ENCODE results near the gene TBC1D8. TPM values are rescaled to one million over a fixed set of nuclear protein-coding genes. Genes with fewer than 3 reads are reported as not detected.
A peak's percentile ranks its signal among the peaks of the same experiment; 100 is the strongest.

Gene TBC1D8
- total RNA-seq, 2 donors from 2014 or later, result 86.1 to 149 TPM

- WGBS, result 88% methylated on average over 2 of the region's 2 CpGs
- no peaks in the 10 kb centered on the region for H3K9me3 ChIP-seq
- DNase-seq (ENCODE audit: low spot score), result no peak
- peak overlapping the region; percentile 57 to 68 for H3K27ac ChIP-seq
- H3K4me1 ChIP-seq (replicated peaks), result no peaks in the 10 kb centered on the region
- no peak for TF ChIP-seq POLR2AphosphoS5 (IDR thresholded peaks at IDR 0.05)
- no peak for TF ChIP-seq POLR2A (IDR thresholded peaks at IDR 0.05)
- no peak for TF ChIP-seq CTCF (IDR thresholded peaks at IDR 0.05)
- H3K4me3 ChIP-seq, result no peak overlapping the region
- H3K27me3 ChIP-seq (replicated peaks; ENCODE audit: insufficient read depth), result no peaks in the 10 kb centered on the region
- no peaks in the 10 kb centered on the region for H3K36me3 ChIP-seq
- intact Hi-C loops (cut with DNase I), result no loop called here
These were observed 87.1 kb downstream of the TBC1D8 start for GRCh38 chr2:101064125-101064502.

GRCh38 chr2:101063352-101064124 lies 87.6 kb downstream of the TBC1D8 start:
- DNase-seq (ENCODE audit: low spot score), result no peak
- no peaks in the 10 kb centered on the region for H3K4me1 ChIP-seq (replicated peaks)
- TF ChIP-seq POLR2A (IDR thresholded peaks at IDR 0.05) (no peak), POLR2AphosphoS5 (IDR thresholded peaks at IDR 0.05) (peak; percentile 28)
- peak overlapping the region; percentile 57 to 68 for H3K27ac ChIP-seq
- H3K27me3 ChIP-seq (replicated peaks; ENCODE audit: insufficient read depth), result no peaks in the 10 kb centered on the region
- 38% methylated on average over 3 of the region's 3 CpGs for WGBS
- H3K9me3 ChIP-seq, result no peaks in the 10 kb centered on the region
- no peaks in the 10 kb centered on the region for H3K36me3 ChIP-seq
- no peak overlapping the region for H3K4me3 ChIP-seq
- intact Hi-C loops (cut with DNase I), result no loop called here

GRCh38 chr2:101058386-101058785 lies 92.8 kb downstream of the TBC1D8 start:
- no peaks in the 10 kb centered on the region for H3K4me1 ChIP-seq (replicated peaks)
- no peak overlapping the region for H3K27ac ChIP-seq
- TF ChIP-seq POLR2A (IDR thresholded peaks at IDR 0.05) (no peak), CTCF (IDR thresholded peaks at IDR 0.05) (no peak), POLR2AphosphoS5 (IDR thresholded peaks at IDR 0.05) (no peak)
- intact Hi-C loops (cut with DNase I), result no loop called here
- no peak overlapping the region for H3K4me3 ChIP-seq
- H3K27me3 ChIP-seq (replicated peaks; ENCODE audit: insufficient read depth), result no peaks in the 10 kb centered on the region
- H3K36me3 ChIP-seq, result peaks cover 0 to 11% of the 10 kb centered on the region in 2 donors
- no peak for DNase-seq (ENCODE audit: low spot score)
- no peaks in the 10 kb centered on the region for H3K9me3 ChIP-seq
- 86% methylated on average over 3 of the region's 3 CpGs for WGBS

GRCh38 chr2:101057051-101057933 lies 93.9 kb downstream of the TBC1D8 start:
- WGBS, result 93% methylated on average over 5 of the region's 5 CpGs
- TF ChIP-seq POLR2A (IDR thresholded peaks at IDR 0.05) (no peak), POLR2AphosphoS5 (IDR thresholded peaks at IDR 0.05) (no peak), CTCF (IDR thresholded peaks at IDR 0.05) (no peak)
- Histone ChIP-seq H3K9me3 (no peaks in the 10 kb centered on the region), H3K4me3 (no peak overlapping the region), H3K27me3 (replicated peaks; ENCODE audit: insufficient read depth) (no peaks in the 10 kb centered on the region), H3K4me1 (replicated peaks) (no peaks in the 10 kb centered on the region), H3K36me3 (peaks cover 0 to 11% of the 10 kb centered on the region in 2 donors), H3K27ac (no peak overlapping the region)
- DNase-seq (ENCODE audit: low spot score), result no peak
- intact Hi-C loops (cut with DNase I), result no loop called here

GRCh38 chr2:101053117-101053516 lies 98.1 kb downstream of the TBC1D8 start:
- Histone ChIP-seq H3K27ac (no peak overlapping the region), H3K36me3 (peaks cover 0 to 11% of the 10 kb centered on the region in 2 donors), H3K27me3 (replicated peaks; ENCODE audit: insufficient read depth) (no peaks in the 10 kb centered on the region), H3K9me3 (no peaks in the 10 kb centered on the region), H3K4me1 (replicated peaks) (no peaks in the 10 kb centered on the region), H3K4me3 (no peak overlapping the region)
- intact Hi-C loops (cut with DNase I), result no loop called here
- TF ChIP-seq POLR2A (IDR thresholded peaks at IDR 0.05), result no peak
- TF ChIP-seq POLR2AphosphoS5 (IDR thresholded peaks at IDR 0.05), result no peak
- TF ChIP-seq CTCF (IDR thresholded peaks at IDR 0.05), result no peak
- no peak for DNase-seq (ENCODE audit: low spot score)
- WGBS, result 78% methylated on average over 3 of the region's 3 CpGs

Data from prostate gland (tissue), 2 donors.